GM19025 (cell line): ENCODE measurements around the gene ZNF567.
"Not testable (repeated sequence)": the region's sequence is repeated elsewhere in the genome, so short reads cannot be mapped to it uniquely, and the experiment has no call there.

Experiments
- ATAC-seq: cut with Tn5 transposase; IDR thresholded peaks from one replicate; pipeline ENCODE4 v1.9.1; 2021; ENCODE audit warnings: mild to moderate bottlenecking, low read depth, moderate library complexity; ENCODE audit not compliant: unreplicated experiment

ZNF567 gene

GRCh38 chr19:36749613-36750012 lies 62.2 kb downstream of the ZNF567 start:
- not testable (repeated sequence) for ATAC-seq

- ATAC-seq = no peak
Measured at GRCh38 chr19:36750066-36750691, 62.8 kb downstream of the ZNF567 start.
